Measurements from ENCODE around the gene RPP14. TPM values are rescaled to one million over a fixed set of nuclear protein-coding genes. Genes with fewer than 3 reads are reported as not detected.

Gene RPP14
- total and polyA plus RNA-seq, 2 donors (not counting 3 experiments of a cell fraction or from before 2014, with no cell fraction given): 11.9 to 18.1 TPM

DNA sequence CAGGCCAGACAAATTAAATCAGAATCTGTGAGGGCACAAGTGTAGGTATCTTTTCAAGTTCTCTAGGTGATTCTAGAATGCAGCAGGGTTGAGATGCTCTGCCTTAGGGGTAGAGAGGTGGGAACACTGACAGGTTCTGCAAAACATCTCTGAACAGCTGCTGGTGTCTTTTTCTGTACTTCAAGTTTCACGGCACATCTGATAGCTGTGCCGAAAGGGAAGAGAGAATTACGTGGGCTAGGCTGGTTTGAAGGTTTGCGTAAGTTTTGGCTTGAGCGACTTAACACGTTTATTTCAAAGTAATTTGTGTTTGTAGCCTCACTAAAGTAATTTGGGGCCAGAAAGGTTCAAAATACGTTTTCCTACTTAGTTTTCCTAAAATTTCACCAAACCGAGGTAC is 49.1 kb downstream of the RPP14 start:
- POLR2A ChIA-PET: no interaction called here
- CTCF ChIA-PET: no interaction called here
- Histone ChIP-seq H3K79me2 (ENCODE audit: control insufficient read depth, insufficient read depth, low read length) (no peaks in the 10 kb centered on the region), H3K27ac (ENCODE audit: insufficient read depth, low read depth, low read length) (no peak overlapping the region), H3K9ac (replicated peaks; ENCODE audit: extremely low read depth, insufficient read depth, low read length) (no peak overlapping the region), H3K4me1 (ENCODE audit: control insufficient read depth, extremely low read depth, insufficient read depth, low read length) (no peaks in the 10 kb centered on the region), H3K9me1 (replicated peaks; ENCODE audit: control insufficient read depth, extremely low read depth, insufficient read depth, low read length) (no peaks in the 10 kb centered on the region), H3K27me3 (ENCODE audit: control insufficient read depth in 2 of 2, insufficient read depth in 2 of 2, low read length in 2 of 2) (no peaks in the 10 kb centered on the region), H3K9me3 (replicated peaks; ENCODE audit: control insufficient read depth, insufficient read depth, low read length) (no peaks in the 10 kb centered on the region), H3K4me3 (replicated peaks in 1 of 3; ENCODE audit: insufficient read depth in 1 of 3, low read depth in 1 of 3, low read length in 3 of 3) (no peak overlapping the region), H3K4me2 (ENCODE audit: insufficient read depth, low read length) (no peak overlapping the region), H2AFZ (ENCODE audit: low read depth, low read length) (no peak overlapping the region), H3K36me3 (ENCODE audit: control insufficient read depth in 2 of 2, extremely low read depth in 1 of 2, insufficient read depth in 2 of 2, low read length in 2 of 2) (no peaks in the 10 kb centered on the region), H4K20me1 (replicated peaks; ENCODE audit: control insufficient read depth, extremely low read depth, insufficient read depth, low read length) (no peaks in the 10 kb centered on the region)
- DNase-seq (ENCODE audit: low read depth, low spot score): no peak
- dilution Hi-C loops (cut with MboI; ENCODE audit: extremely low pct_ligation_motif_present, low sequenced_read_pairs): no loop called here
- TF ChIP-seq, protein P1, sequence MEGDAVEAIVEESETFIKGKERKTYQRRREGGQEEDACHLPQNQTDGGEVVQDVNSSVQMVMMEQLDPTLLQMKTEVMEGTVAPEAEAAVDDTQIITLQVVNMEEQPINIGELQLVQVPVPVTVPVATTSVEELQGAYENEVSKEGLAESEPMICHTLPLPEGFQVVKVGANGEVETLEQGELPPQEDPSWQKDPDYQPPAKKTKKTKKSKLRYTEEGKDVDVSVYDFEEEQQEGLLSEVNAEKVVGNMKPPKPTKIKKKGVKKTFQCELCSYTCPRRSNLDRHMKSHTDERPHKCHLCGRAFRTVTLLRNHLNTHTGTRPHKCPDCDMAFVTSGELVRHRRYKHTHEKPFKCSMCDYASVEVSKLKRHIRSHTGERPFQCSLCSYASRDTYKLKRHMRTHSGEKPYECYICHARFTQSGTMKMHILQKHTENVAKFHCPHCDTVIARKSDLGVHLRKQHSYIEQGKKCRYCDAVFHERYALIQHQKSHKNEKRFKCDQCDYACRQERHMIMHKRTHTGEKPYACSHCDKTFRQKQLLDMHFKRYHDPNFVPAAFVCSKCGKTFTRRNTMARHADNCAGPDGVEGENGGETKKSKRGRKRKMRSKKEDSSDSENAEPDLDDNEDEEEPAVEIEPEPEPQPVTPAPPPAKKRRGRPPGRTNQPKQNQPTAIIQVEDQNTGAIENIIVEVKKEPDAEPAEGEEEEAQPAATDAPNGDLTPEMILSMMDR (IDR thresholded peaks at IDR 0.05; ENCODE audit: extremely low read depth in 1 of 2, insufficient read depth in 1 of 2, low read depth in 1 of 2, low read length in 2 of 2): no peak
- TF ChIP-seq JUN (IDR thresholded peaks at IDR 0.05; ENCODE audit: borderline replicate concordance, insufficient read depth, insufficient read length, low read depth) (no peak), POLR2A (IDR thresholded peaks at IDR 0.05; ENCODE audit: low read depth, low read length) (no peak), FOS (IDR thresholded peaks at IDR 0.05; ENCODE audit: borderline replicate concordance, insufficient read depth, low read length) (no peak), EZH2 (IDR thresholded peaks at IDR 0.05; ENCODE audit: borderline replicate concordance, low read depth, low read length, severe bottlenecking) (no peak), GATA2 (IDR thresholded peaks at IDR 0.05; ENCODE audit: insufficient read depth, insufficient read length, low read depth, low read length) (no peak)
- TF ChIP-seq, protein P2, sequence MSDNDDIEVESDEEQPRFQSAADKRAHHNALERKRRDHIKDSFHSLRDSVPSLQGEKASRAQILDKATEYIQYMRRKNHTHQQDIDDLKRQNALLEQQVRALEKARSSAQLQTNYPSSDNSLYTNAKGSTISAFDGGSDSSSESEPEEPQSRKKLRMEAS (IDR thresholded peaks at IDR 0.05; ENCODE audit: insufficient read depth, insufficient read length): no peak
- BruUV-seq (replicated peaks): no TSS peak
- FAIRE-seq: no peak
- intact Hi-C loops (cut with micrococcal nuclease): no loop called here

Data from endothelial cell of umbilical vein (primary cell).